Liver (tissue), 3 donors: ENCODE measurements around the gene UNC13C.

Experiments used
- ATF3 ChIP-seq: IDR thresholded peaks from 2 replicates; pipeline ENCODE4 v1.6.1; 2016; ENCODE audit warnings: antibody characterized with exemption
- CTCF ChIP-seq: fragments of 150-350 bp; IDR thresholded peaks from 2 replicates; pipeline ENCODE4 v1.5.1; 2017; ENCODE audit warnings: improper control_type of control experiment, low read depth, low read length; ENCODE audit not compliant: missing input control
- EGR1 ChIP-seq, 2 donors: IDR thresholded peaks; 2 replicates each; pipeline ENCODE4 v1.6.1; 2016 to 2018; ENCODE audit warnings: antibody characterized with exemption in 2 of 2, low read depth in 2 of 2
- FOXA1 ChIP-seq: IDR thresholded peaks from 2 replicates; pipeline ENCODE4 v1.6.1; 2016; ENCODE audit warnings: antibody characterized with exemption
- JUND ChIP-seq, 2 donors: IDR thresholded peaks; 2 replicates each; pipeline ENCODE4 v1.6.1; 2016; ENCODE audit warnings: antibody characterized with exemption in 2 of 2
- MAX ChIP-seq: IDR thresholded peaks from 2 replicates; pipeline ENCODE4 v1.6.1; 2016; ENCODE audit warnings: antibody characterized with exemption
- RAD21 ChIP-seq, 2 donors: IDR thresholded peaks; 2 replicates each; pipeline ENCODE4 v1.6.1; 2016; ENCODE audit warnings: antibody characterized with exemption in 2 of 2, mild to moderate bottlenecking in 2 of 2
- REST ChIP-seq: IDR thresholded peaks from 2 replicates; pipeline ENCODE4 v1.6.1; 2016; ENCODE audit warnings: antibody characterized with exemption, mild to moderate bottlenecking
- RXRA ChIP-seq, 2 donors: IDR thresholded peaks; 2 replicates each; pipeline ENCODE4 v1.6.1; 2017 to 2018; ENCODE audit warnings: antibody characterized with exemption in 2 of 2, mild to moderate bottlenecking in 1 of 2
- SP1 ChIP-seq: IDR thresholded peaks from 2 replicates; pipeline ENCODE4 v1.6.1; 2018; ENCODE audit warnings: antibody characterized with exemption, mild to moderate bottlenecking
- TAF1 ChIP-seq: conservative IDR thresholded peaks from 2 replicates; pipeline ENCODE4 v1.6.1; 2016; ENCODE audit warnings: antibody characterized with exemption, mild to moderate bottlenecking
- donor health status: healthy.
- donor health status: healthy.

- TF ChIP-seq CTCF (no peak), JUND (IDR thresholded peaks at IDR 0.05) (no peak), REST (no peak), FOXA1 (no peak), TAF1 (no peak), MAX (no peak), EGR1 (IDR thresholded peaks at IDR 0.05; ENCODE audit: low read depth in 2 of 2) (no peak), ATF3 (no peak), RXRA (IDR thresholded peaks at IDR 0.05) (no peak), RAD21 (IDR thresholded peaks at IDR 0.05) (no peak), SP1 (no peak)
Observed at GRCh38 chr15:53987480-53987879, 9.2 kb downstream of the UNC13C start.
